Liver (tissue), 9 donors: Measurements from ENCODE around the gene TANC1. TPM values are rescaled to one million over a fixed set of nuclear protein-coding genes. Genes with fewer than 3 reads are reported as not detected.

Source experiments
- DNase-seq: peaks from one replicate; pipeline ENCODE4 v3.0.0-alpha.2; 2017; ENCODE audit warnings: low spot score
- H3K27ac ChIP-seq, 2 donors: one replicate each; pipeline ENCODE4 v1.7.0; 2013; ENCODE audit warnings: inconsistent platforms in 2 of 2, low read length in 2 of 2, control low read depth in 1 of 2, low read depth in 1 of 2, mild to moderate bottlenecking in 1 of 2
- H3K27me3 ChIP-seq, 4 donors: one replicate each; pipeline versions ENCODE4 v1.6.1 to v1.7.0; 2013; ENCODE audit warnings: low read length in 3 of 4, inconsistent platforms in 1 of 4, mild to moderate bottlenecking in 1 of 4, moderate library complexity in 1 of 4; ENCODE audit not compliant: control insufficient read depth in 4 of 4, insufficient read depth in 4 of 4
- H3K36me3 ChIP-seq, 4 donors: one replicate each; pipeline versions ENCODE4 v1.6.1 to v1.7.0; 2013; ENCODE audit warnings: low read length in 3 of 4, mild to moderate bottlenecking in 3 of 4, low read depth in 1 of 4, moderate library complexity in 1 of 4; ENCODE audit not compliant: control insufficient read depth in 4 of 4, insufficient read depth in 3 of 4
- H3K4me1 ChIP-seq, 4 donors: one replicate each; pipeline versions ENCODE4 v1.6.1 to v1.7.0; 2013; ENCODE audit warnings: low read length in 3 of 4, mild to moderate bottlenecking in 3 of 4, moderate library complexity in 1 of 4; ENCODE audit not compliant: control insufficient read depth in 4 of 4, insufficient read depth in 4 of 4
- H3K4me3 ChIP-seq, 3 donors: one replicate each; pipeline versions ENCODE4 v1.6.1 to v1.7.0; 2013; ENCODE audit warnings: low read length in 3 of 3, control low read depth in 1 of 3, low read depth in 1 of 3, mild to moderate bottlenecking in 1 of 3
- H3K9ac ChIP-seq, 2 donors: one replicate each; pipeline ENCODE4 v1.7.0; 2013; ENCODE audit warnings: low read length in 2 of 2, mild to moderate bottlenecking in 2 of 2, moderate library complexity in 2 of 2, control low read depth in 1 of 2, low read depth in 1 of 2
- H3K9me3 ChIP-seq, 4 donors: one replicate each; pipeline versions ENCODE4 v1.6.1 to v1.7.0; 2013; ENCODE audit warnings: low read length in 3 of 4; ENCODE audit not compliant: control insufficient read depth in 4 of 4
- EGR1 ChIP-seq, 2 donors: IDR thresholded peaks; 2 replicates each; pipeline ENCODE4 v1.6.1; 2016 to 2018; ENCODE audit warnings: antibody characterized with exemption in 2 of 2, low read depth in 2 of 2
- FOXA1 ChIP-seq: IDR thresholded peaks from 2 replicates; pipeline ENCODE4 v1.6.1; 2016; ENCODE audit warnings: antibody characterized with exemption
- FOXA2 ChIP-seq: IDR thresholded peaks from 2 replicates; pipeline ENCODE4 v1.6.1; 2016; ENCODE audit warnings: antibody characterized with exemption
- GABPA ChIP-seq, 2 donors: IDR thresholded peaks in 1 of 2; conservative IDR thresholded peaks in 1 of 2; 2 replicates each; pipeline ENCODE4 v1.6.1; 2016; ENCODE audit warnings: antibody characterized with exemption in 2 of 2, mild to moderate bottlenecking in 1 of 2, moderate library complexity in 1 of 2
- HNF4G ChIP-seq: IDR thresholded peaks from 2 replicates; pipeline ENCODE4 v1.6.1; 2016; ENCODE audit warnings: antibody characterized with exemption
- JUND ChIP-seq, 2 donors: IDR thresholded peaks; 2 replicates each; pipeline ENCODE4 v1.6.1; 2016; ENCODE audit warnings: antibody characterized with exemption in 2 of 2
- RAD21 ChIP-seq, 2 donors: IDR thresholded peaks; 2 replicates each; pipeline ENCODE4 v1.6.1; 2016; ENCODE audit warnings: antibody characterized with exemption in 2 of 2, mild to moderate bottlenecking in 2 of 2
- RXRA ChIP-seq, 2 donors: IDR thresholded peaks; 2 replicates each; pipeline ENCODE4 v1.6.1; 2017 to 2018; ENCODE audit warnings: antibody characterized with exemption in 2 of 2, mild to moderate bottlenecking in 1 of 2
- SP1 ChIP-seq: IDR thresholded peaks from 2 replicates; pipeline ENCODE4 v1.6.1; 2018; ENCODE audit warnings: antibody characterized with exemption, mild to moderate bottlenecking
- TAF1 ChIP-seq: conservative IDR thresholded peaks from 2 replicates; pipeline ENCODE4 v1.6.1; 2016; ENCODE audit warnings: antibody characterized with exemption, mild to moderate bottlenecking
- YY1 ChIP-seq: IDR thresholded peaks from 2 replicates; pipeline ENCODE4 v1.6.1; 2016; ENCODE audit warnings: antibody characterized with exemption, mild to moderate bottlenecking
- WGBS: extraction: QIAGEN DNeasy Blood & Tissue Kit; methylation state at CpG from one replicate; pipeline ENCODE4 v1.1.7; 2013; 5-methylcytosine and 5-hydroxymethylcytosine counted together
- polyA plus RNA-seq, 2 donors: library from polyadenylated mRNA; stranded (reverse) in 1 of 2; unstranded in 1 of 2; fragments of 200-250 nt in 1 of 2; fragments of >200 nt in 1 of 2; fragmentation: Nextera tagmentation in 1 of 2; extraction: Ambion mirVana in 1 of 2; gene quantifications; one replicate each; pipeline versions ENCODE4 v1.2.1 to v1.2.3, GENCODE V29; 2013 to 2015
- total RNA-seq, 2 donors: library from RNA; depleted of rRNA; stranded (reverse); fragments of >200 nt; gene quantifications; one replicate each; pipeline ENCODE4 v1.2.3, GENCODE V29; 2014
- TF ChIP-seq, protein P1 (sequence below): IDR thresholded peaks from 2 replicates; pipeline ENCODE4 v1.6.1; 2016; ENCODE audit warnings: antibody characterized with exemption
- TF ChIP-seq, protein P2 (sequence below): fragments of 150-350 bp; IDR thresholded peaks from 2 replicates; pipeline ENCODE4 v1.5.1; 2017; ENCODE audit warnings: improper control_type of control experiment, low read depth, low read length; ENCODE audit not compliant: missing input control
- TF ChIP-seq, protein P3 (sequence below): IDR thresholded peaks from 2 replicates; pipeline ENCODE4 v1.6.1; 2016; ENCODE audit warnings: antibody characterized with exemption
- donor health status: healthy.
- donor health status: healthy.
- donor health status: healthy.
- donor health status: healthy.
- donor health status: healthy.

The TANC1 gene
- total and polyA plus RNA-seq, 4 donors = 3.7 to 17.7 (median 5.2) TPM

DNA sequence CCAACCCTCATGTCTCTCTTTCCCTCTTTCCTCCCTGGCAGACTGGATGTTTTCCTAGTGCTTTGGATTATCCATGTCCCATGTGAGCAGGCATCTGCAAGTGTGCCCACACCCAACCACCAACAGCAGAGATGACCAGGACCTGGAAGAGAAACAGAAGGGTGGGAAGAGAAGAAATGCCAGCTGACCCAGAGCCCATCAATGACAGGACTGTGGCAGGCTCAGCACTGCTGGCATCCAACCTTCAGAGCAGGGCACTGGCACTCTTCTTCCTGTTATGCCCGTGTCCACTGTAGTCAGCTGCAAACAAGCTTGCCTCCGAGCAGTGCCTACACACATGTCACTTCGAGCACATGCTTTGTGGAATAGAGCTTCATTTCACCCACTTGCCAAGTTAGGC, 121.1 kb downstream of the TANC1 start:
- H3K9me3 ChIP-seq = no peaks in the 10 kb centered on the region
- no peak overlapping the region for H3K27ac ChIP-seq
- no peak overlapping the region for H3K9ac ChIP-seq
- no peak for DNase-seq
- peaks cover 0 to 3% (median 0%) of the 10 kb centered on the region in 4 donors for H3K4me1 ChIP-seq
- TF ChIP-seq, protein P1, sequence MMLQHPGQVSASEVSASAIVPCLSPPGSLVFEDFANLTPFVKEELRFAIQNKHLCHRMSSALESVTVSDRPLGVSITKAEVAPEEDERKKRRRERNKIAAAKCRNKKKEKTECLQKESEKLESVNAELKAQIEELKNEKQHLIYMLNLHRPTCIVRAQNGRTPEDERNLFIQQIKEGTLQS = no peak
- TF ChIP-seq SP1 = no peak
- TF ChIP-seq RXRA (IDR thresholded peaks at IDR 0.05) = no peak
- TF ChIP-seq, protein P2, sequence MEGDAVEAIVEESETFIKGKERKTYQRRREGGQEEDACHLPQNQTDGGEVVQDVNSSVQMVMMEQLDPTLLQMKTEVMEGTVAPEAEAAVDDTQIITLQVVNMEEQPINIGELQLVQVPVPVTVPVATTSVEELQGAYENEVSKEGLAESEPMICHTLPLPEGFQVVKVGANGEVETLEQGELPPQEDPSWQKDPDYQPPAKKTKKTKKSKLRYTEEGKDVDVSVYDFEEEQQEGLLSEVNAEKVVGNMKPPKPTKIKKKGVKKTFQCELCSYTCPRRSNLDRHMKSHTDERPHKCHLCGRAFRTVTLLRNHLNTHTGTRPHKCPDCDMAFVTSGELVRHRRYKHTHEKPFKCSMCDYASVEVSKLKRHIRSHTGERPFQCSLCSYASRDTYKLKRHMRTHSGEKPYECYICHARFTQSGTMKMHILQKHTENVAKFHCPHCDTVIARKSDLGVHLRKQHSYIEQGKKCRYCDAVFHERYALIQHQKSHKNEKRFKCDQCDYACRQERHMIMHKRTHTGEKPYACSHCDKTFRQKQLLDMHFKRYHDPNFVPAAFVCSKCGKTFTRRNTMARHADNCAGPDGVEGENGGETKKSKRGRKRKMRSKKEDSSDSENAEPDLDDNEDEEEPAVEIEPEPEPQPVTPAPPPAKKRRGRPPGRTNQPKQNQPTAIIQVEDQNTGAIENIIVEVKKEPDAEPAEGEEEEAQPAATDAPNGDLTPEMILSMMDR = no peak
- TF ChIP-seq EGR1 (IDR thresholded peaks at IDR 0.05; ENCODE audit: low read depth in 2 of 2) = no peak
- no peak for TF ChIP-seq RAD21 (IDR thresholded peaks at IDR 0.05)
- TF ChIP-seq HNF4G = no peak
- TF ChIP-seq FOXA1 = no peak
- no peak for TF ChIP-seq GABPA (IDR thresholded peaks at IDR 0.05 in 1 of 2, conservative IDR thresholded peaks at IDR 0.05 in 1 of 2)
- 87% methylated on average over 3 of the region's 3 CpGs for WGBS
- H3K4me3 ChIP-seq = no peak overlapping the region
- no peaks in the 10 kb centered on the region for H3K27me3 ChIP-seq
- no peaks in the 10 kb centered on the region for H3K36me3 ChIP-seq

DNA sequence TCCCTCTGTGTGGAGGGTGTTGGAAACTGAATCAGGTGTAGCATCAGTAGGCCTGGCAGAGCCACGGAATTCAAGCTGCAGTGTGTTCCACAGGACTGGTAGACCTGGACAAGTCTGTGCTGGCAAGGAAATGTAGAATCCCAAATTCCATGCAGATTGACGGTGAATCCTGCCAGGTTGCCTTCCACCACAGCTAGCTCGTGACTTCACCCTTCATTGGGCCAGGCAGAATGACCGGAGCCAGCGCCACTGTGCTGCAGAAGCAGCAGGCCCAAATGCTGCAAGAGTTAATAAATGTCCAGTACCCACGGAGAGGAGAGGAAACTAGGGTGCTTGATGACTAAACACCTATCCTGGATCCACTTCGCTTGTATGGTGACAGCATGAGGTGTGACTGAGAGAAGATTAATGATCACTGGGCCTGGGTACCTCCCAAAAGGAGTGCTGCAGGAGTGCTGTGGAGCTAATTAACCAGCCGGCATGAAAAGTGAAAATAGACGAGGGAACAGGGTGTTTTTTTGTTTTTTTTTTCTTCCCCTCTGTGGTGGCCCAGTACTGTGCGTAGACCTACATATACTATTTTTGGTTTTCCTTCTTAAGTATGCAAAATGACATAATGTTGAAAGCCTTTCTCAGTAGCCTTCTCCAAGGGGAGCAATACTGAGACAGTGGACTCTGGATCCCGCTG, 122.2 kb downstream of the TANC1 start:
- peak overlapping the region in 1 of 2 donors; percentile 39 for H3K27ac ChIP-seq
- no peak overlapping the region for H3K9ac ChIP-seq
- H3K27me3 ChIP-seq = no peaks in the 10 kb centered on the region
- no peaks in the 10 kb centered on the region for H3K9me3 ChIP-seq
- H3K4me1 ChIP-seq = peaks cover 0 to 3% (median 0%) of the 10 kb centered on the region in 4 donors
- no peak for DNase-seq
- H3K4me3 ChIP-seq = no peak overlapping the region
- 80% methylated on average over 11 of the region's 11 CpGs for WGBS
- TF ChIP-seq YY1 = no peak
- no peak for TF ChIP-seq FOXA2
- TF ChIP-seq, protein P3, sequence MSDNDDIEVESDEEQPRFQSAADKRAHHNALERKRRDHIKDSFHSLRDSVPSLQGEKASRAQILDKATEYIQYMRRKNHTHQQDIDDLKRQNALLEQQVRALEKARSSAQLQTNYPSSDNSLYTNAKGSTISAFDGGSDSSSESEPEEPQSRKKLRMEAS = no peak
- TF ChIP-seq TAF1 = no peak
- TF ChIP-seq JUND (IDR thresholded peaks at IDR 0.05) = no peak
- TF ChIP-seq FOXA1 = no peak
- TF ChIP-seq GABPA (IDR thresholded peaks at IDR 0.05 in 1 of 2, conservative IDR thresholded peaks at IDR 0.05 in 1 of 2) = no peak
- no peaks in the 10 kb centered on the region for H3K36me3 ChIP-seq

DNA sequence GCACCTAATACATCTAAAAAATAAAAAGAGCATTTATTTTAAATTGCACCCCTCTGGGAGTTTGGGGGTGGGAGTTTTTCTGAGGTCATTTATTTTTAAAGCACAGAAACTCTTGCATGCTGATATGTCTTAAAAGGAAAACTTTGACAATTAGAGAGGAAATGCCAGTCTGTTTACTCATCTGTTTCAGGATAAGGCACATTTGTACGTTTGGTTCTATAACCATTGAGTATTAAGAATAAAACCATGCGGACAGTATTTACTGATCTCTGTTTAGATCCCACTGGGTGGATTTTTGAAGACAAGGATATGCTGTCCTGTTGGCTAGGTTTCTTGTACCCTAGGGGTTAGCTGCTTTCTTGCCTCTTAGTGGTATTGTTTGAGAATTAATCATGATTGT, 122.9 kb downstream of the TANC1 start:
- H3K9me3 ChIP-seq = peaks cover 0 to under 1% (median 0%) of the 10 kb centered on the region in 4 donors
- no peak for DNase-seq
- H3K4me3 ChIP-seq = no peak overlapping the region
- H3K9ac ChIP-seq = no peak overlapping the region
- H3K4me1 ChIP-seq = peaks cover 0 to 3% (median 0%) of the 10 kb centered on the region in 4 donors
- 66% methylated on average over 2 of the region's 2 CpGs for WGBS
- H3K27ac ChIP-seq = peak overlapping the region; percentile 6 to 39
- H3K36me3 ChIP-seq = no peaks in the 10 kb centered on the region
- TF ChIP-seq GABPA (IDR thresholded peaks at IDR 0.05 in 1 of 2, conservative IDR thresholded peaks at IDR 0.05 in 1 of 2) = no peak
- peak in 1 of 2 donors; percentile 18 for TF ChIP-seq JUND (IDR thresholded peaks at IDR 0.05)
- no peaks in the 10 kb centered on the region for H3K27me3 ChIP-seq
